ENCODE results near the gene SYCE1L. TPM values are rescaled to one million over a fixed set of nuclear protein-coding genes. Genes with fewer than 3 reads are reported as not detected.

SYCE1L gene
- total RNA-seq, 4 donors from 2014 or later: 0.85 to 2.3 TPM; not detected in 2

DNA sequence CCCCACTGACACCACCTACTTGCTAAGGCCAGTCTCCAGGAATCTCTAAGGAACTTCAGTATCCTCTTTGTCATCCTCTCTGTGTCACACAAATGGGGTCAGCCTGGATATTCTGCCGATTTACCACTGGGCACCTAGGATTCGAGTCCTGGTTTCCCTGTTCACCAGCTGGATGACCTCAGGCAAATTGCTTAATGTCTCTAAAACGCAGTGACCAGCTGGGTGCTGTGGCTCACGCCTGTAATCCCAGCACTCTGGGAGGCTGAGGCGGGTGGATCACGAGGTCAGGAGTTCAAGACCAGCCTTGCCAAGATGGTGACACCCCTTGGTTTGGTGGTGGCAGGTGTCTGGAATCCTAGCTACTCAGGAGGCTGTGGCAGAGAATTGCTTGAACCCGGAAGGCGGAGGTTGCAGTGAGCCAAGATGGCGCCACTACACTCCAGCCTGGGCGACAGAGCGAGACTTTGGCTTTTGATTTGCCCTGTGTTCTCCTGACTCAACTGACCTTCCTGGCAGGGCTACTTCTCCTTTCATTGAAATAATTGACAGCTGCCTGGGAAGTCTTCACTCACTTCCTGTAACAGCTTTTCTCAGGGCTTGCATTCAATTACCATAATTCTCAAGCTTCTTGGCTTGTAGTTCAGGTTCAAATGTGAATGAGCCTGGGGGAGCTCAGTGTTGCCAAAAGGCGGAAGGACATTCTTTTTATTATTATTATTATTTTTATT, 15.4 kb downstream of the SYCE1L start:
- Histone ChIP-seq H3K4me3 (no peak overlapping the region), H3K9me3 (no peaks in the 10 kb centered on the region), H3K27ac (no peak overlapping the region), H3K36me3 (no peaks in the 10 kb centered on the region), H3K4me1 (peaks cover 17% of the 10 kb centered on the region), H3K27me3 (no peaks in the 10 kb centered on the region)
- no peak for DNase-seq (ENCODE audit: low spot score in 2 of 2)
- TF ChIP-seq POLR2A (IDR thresholded peaks at IDR 0.05): no peak
- no peak for TF ChIP-seq EP300 (IDR thresholded peaks at IDR 0.05)
- TF ChIP-seq, protein P1, sequence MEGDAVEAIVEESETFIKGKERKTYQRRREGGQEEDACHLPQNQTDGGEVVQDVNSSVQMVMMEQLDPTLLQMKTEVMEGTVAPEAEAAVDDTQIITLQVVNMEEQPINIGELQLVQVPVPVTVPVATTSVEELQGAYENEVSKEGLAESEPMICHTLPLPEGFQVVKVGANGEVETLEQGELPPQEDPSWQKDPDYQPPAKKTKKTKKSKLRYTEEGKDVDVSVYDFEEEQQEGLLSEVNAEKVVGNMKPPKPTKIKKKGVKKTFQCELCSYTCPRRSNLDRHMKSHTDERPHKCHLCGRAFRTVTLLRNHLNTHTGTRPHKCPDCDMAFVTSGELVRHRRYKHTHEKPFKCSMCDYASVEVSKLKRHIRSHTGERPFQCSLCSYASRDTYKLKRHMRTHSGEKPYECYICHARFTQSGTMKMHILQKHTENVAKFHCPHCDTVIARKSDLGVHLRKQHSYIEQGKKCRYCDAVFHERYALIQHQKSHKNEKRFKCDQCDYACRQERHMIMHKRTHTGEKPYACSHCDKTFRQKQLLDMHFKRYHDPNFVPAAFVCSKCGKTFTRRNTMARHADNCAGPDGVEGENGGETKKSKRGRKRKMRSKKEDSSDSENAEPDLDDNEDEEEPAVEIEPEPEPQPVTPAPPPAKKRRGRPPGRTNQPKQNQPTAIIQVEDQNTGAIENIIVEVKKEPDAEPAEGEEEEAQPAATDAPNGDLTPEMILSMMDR (IDR thresholded peaks at IDR 0.05): no peak
- no peak for TF ChIP-seq POLR2AphosphoS5 (IDR thresholded peaks at IDR 0.05)
- 91% methylated on average over 7 of the region's 12 CpGs for whole genome bisulfite sequencing

DNA sequence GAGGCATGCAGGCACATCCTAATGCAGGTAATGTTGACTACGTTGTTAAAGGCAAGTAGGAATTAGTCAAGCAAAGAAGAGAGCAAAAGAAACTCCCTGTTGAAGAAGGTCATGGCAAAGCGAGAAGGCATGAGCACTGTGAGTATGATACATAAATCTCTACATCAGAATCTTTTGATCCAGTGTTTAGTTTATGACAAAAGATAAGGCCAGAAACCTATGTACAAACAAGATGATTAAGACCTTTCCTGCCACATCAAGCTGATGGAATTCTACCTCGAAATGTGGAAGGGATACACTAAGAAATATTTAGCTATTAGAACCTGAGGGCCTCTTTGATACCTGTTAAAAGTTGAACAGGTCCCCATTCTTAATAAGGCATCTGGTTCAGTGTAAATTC, 20.2 kb downstream of the SYCE1L start:
- 97% methylated on average over 3 of the region's 3 CpGs for WGBS

DNA sequence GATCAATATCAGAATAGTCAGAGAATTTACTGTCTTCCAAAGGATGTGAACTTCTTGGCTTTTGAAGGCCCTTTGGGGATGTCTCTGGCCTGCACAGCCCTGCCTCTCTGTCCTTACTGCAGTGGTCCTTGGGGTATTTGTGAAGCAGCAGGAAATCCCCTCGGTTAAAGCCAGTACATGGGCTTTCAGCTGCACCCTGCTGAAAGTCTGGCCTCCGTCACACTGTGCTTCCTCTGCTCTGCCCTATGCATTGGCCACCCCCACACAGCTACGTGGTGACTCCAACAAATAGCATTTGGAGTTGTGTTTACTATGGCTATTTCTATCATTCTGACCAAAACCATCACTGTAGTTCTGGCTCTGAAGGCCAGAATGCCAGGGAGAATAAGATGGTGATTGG, 21.2 kb downstream of the SYCE1L start:
- no peak for DNase-seq (ENCODE audit: low spot score in 2 of 2)
- Histone ChIP-seq H3K27me3 (no peaks in the 10 kb centered on the region), H3K9me3 (no peaks in the 10 kb centered on the region), H3K27ac (no peak overlapping the region), H3K36me3 (no peaks in the 10 kb centered on the region), H3K4me1 (no peaks in the 10 kb centered on the region), H3K4me3 (no peak overlapping the region)
- 42% methylated on average over 3 of the region's 3 CpGs for whole genome bisulfite sequencing
- no peak for TF ChIP-seq EP300 (IDR thresholded peaks at IDR 0.05)
- TF ChIP-seq, protein P1 (IDR thresholded peaks at IDR 0.05): no peak
- TF ChIP-seq POLR2A (IDR thresholded peaks at IDR 0.05): no peak
- TF ChIP-seq POLR2AphosphoS5 (IDR thresholded peaks at IDR 0.05): no peak

More for the DNA sequence above, 20.2 kb downstream of the SYCE1L start:
- H3K9me3 ChIP-seq: no peaks in the 10 kb centered on the region
- H3K36me3 ChIP-seq: no peaks in the 10 kb centered on the region
- DNase-seq (ENCODE audit: low spot score in 2 of 2): no peak
- H3K4me3 ChIP-seq: no peak overlapping the region
- H3K27ac ChIP-seq: no peak overlapping the region
- no peaks in the 10 kb centered on the region for H3K27me3 ChIP-seq
- TF ChIP-seq, protein P1 (IDR thresholded peaks at IDR 0.05): no peak
- TF ChIP-seq EP300 (IDR thresholded peaks at IDR 0.05): no peak
- TF ChIP-seq POLR2AphosphoS5 (IDR thresholded peaks at IDR 0.05): no peak
- H3K4me1 ChIP-seq: no peaks in the 10 kb centered on the region

DNA sequence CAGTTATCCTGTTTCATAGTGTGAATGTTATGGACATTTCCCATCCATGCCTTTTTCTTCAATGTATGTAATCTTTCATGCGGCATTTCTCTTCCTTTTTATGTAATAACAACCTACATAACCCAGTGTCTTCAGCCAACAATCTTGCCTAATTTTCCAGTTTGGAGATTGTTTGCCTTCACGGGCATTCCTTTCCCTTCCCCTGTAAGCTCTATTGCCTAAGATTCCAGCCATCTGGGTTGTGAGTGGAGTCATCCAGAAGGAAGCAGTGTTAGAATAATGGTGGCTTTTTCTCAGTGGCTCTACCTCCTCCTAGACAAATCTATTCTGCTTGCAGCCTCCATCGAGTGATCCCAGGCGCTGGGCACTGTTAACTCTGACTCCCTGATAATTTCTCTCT, 22.3 kb downstream of the SYCE1L start:
- no peak overlapping the region for H3K27ac ChIP-seq
- H3K27me3 ChIP-seq: no peaks in the 10 kb centered on the region
- H3K4me3 ChIP-seq: no peak overlapping the region
- no peak for TF ChIP-seq EP300 (IDR thresholded peaks at IDR 0.05)
- no peak for TF ChIP-seq POLR2AphosphoS5 (IDR thresholded peaks at IDR 0.05)
- TF ChIP-seq, protein P1 (IDR thresholded peaks at IDR 0.05): no peak
- TF ChIP-seq POLR2A (IDR thresholded peaks at IDR 0.05): no peak
- no peak for DNase-seq (ENCODE audit: low spot score in 2 of 2)
- WGBS: 94% methylated on average over 4 of the region's 4 CpGs
- H3K9me3 ChIP-seq: no peaks in the 10 kb centered on the region
- no peaks in the 10 kb centered on the region for H3K4me1 ChIP-seq
- no peaks in the 10 kb centered on the region for H3K36me3 ChIP-seq

DNA sequence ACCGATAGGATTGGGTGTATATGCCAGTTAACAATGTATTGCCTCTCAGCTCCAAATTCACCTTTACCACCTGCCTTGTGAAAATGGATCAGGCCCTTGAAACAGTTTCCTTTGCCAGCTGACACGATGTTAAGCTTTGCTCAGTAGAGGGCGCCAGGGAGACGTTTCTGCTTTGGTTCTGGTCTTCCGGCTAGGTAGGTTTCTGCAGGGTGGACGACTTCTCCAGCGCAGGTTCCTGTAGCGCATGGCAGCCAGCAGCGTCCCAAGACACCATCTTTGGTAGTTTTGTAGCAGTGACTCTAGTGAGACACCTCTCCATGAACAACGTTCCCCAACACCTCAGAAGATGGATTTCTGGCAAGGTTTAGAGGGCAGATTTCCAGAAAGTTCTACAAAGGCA, 24.0 kb downstream of the SYCE1L start:
- whole genome bisulfite sequencing: 76% methylated on average over 10 of the region's 10 CpGs
- Histone ChIP-seq H3K4me3 (no peak overlapping the region), H3K36me3 (no peaks in the 10 kb centered on the region), H3K4me1 (no peaks in the 10 kb centered on the region), H3K27me3 (no peaks in the 10 kb centered on the region), H3K27ac (no peak overlapping the region), H3K9me3 (no peaks in the 10 kb centered on the region)
- DNase-seq (ENCODE audit: low spot score in 2 of 2): no peak
- TF ChIP-seq POLR2A (IDR thresholded peaks at IDR 0.05) (no peak), POLR2AphosphoS5 (IDR thresholded peaks at IDR 0.05) (no peak), EP300 (IDR thresholded peaks at IDR 0.05) (no peak)
- TF ChIP-seq, protein P1 (IDR thresholded peaks at IDR 0.05): no peak
